Measurements from ENCODE around the gene MYOM3. TPM values are rescaled to one million over a fixed set of nuclear protein-coding genes. Genes with fewer than 3 reads are reported as not detected.
A peak's percentile ranks its signal among the peaks of the same experiment; 100 is the strongest.

Gene MYOM3
- total RNA-seq, 1 donor from 2014 or later = not detected

DNA sequence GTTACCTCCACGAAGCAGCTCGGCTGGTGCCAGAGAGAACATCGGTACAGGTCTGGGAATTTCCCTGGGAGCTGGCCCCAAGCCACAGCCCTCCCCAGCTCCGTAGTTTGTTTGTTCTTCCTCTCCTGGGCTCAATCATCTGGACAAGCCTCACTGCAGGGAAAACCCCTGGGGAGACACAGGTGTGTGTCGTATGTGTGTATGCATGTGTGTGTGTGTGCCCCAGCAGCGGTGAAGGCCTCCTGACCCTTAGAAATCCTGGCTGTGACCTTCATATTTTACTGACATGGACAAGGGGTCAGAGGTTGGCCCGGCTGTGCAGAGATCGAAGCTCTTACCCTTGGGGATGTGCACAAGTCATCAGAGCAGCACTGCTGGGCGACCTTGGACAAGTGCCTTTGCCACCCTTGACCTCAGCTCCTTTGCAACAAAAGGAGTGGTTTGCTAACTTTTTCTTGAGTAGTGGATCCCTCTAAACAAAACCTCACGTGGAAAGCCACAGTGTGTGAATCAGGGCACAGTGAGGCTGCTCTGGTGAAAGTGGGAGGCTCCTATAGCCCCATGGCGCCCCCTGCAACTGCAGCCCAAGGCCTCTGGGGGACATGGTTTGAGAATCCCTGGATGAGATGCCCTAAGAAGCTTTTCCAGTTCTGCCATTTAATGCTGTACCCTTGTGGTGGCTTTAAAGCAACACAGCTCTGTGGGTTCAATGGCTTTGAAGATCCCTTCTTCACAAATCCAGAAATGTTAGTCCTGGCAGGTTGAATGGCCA lies 43.3 kb upstream of the MYOM3 start:
- Mint-ChIP-seq H3K36me3 (ENCODE audit: low read depth) (no peaks in the 10 kb centered on the region), H3K4me1 (peaks cover 16% of the 10 kb centered on the region), H3K27ac (ENCODE audit: unreplicated experiment) (no peak overlapping the region), H3K27me3 (ENCODE audit: low read depth) (peaks cover 36% of the 10 kb centered on the region), H3K9me3 (no peaks in the 10 kb centered on the region), H3K4me3 (no peak overlapping the region)
- DNase-seq (ENCODE audit: low read depth, low spot score) = no peak
- TF ChIP-seq, protein P1, sequence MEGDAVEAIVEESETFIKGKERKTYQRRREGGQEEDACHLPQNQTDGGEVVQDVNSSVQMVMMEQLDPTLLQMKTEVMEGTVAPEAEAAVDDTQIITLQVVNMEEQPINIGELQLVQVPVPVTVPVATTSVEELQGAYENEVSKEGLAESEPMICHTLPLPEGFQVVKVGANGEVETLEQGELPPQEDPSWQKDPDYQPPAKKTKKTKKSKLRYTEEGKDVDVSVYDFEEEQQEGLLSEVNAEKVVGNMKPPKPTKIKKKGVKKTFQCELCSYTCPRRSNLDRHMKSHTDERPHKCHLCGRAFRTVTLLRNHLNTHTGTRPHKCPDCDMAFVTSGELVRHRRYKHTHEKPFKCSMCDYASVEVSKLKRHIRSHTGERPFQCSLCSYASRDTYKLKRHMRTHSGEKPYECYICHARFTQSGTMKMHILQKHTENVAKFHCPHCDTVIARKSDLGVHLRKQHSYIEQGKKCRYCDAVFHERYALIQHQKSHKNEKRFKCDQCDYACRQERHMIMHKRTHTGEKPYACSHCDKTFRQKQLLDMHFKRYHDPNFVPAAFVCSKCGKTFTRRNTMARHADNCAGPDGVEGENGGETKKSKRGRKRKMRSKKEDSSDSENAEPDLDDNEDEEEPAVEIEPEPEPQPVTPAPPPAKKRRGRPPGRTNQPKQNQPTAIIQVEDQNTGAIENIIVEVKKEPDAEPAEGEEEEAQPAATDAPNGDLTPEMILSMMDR (conservative IDR thresholded peaks at IDR 0.05) = peak; percentile 44

DNA sequence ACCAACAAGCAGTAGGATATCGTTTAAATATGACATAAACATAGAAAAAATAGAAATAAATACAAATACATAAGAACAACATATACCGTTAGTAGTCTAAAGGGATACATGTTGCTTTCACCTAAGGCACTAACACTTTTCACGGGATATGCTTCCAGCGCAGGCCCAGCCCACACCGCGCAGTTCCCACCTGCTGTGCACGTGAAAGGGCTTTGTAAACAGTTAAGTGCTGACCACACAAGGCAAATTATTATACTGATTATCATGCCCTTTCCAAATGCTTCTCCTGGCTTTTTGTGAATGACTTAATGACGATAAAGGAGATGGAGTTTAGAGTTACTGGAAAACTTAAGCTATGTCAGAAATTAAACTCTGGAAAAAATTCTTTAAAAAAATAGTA lies 42.3 kb upstream of the MYOM3 start:
- no peak for DNase-seq (ENCODE audit: low read depth, low spot score)

DNA sequence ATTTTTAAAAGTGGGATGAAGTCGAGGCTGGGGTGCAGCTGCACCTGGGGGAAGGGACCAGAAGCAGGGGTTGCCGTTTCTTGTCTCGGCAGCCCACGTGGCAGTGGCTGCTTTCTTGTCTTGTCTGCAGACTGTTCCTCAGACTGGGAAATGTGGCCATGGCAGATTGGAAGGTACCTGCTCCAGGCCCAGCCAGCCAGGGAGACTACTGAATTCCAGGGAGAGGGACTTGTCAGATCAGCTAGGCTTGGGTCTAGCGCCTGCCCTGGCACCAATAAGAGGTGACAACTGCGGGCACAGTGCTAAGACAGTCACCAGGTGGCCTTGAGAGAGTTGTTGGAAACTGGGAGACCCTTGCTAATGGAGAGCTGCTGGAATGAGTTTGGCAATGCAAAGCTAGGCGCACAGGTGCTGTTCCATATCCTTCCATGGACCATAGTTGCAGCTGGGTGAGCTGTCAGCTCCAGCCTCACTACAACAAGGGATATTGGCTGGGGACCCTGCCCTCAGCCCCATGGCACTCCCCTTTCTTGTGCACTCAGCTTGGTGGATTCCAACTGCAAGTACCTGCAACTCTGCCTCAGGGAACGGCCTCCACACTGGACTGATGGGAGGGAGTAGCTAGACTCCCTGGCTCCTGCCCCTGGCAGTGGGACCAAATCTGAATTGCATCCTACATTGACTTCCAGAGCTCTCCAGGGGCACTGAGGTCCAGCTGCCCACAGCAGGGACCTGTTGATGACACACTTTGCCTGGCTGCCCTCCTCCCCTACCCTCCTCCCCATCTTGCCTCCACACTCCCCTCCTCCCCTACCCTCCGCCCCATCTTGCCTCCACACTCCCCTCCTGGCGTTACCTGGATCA lies 40.9 kb upstream of the MYOM3 start:
- H3K4me1 Mint-ChIP-seq = peaks cover 16% of the 10 kb centered on the region
- no peak overlapping the region for H3K4me3 Mint-ChIP-seq
- H3K9me3 Mint-ChIP-seq = no peaks in the 10 kb centered on the region
- TF ChIP-seq, protein P1 (conservative IDR thresholded peaks at IDR 0.05) = no peak
- H3K27ac Mint-ChIP-seq (ENCODE audit: unreplicated experiment) = no peak overlapping the region
- no peak for DNase-seq (ENCODE audit: low read depth, low spot score)
- peaks cover 41% of the 10 kb centered on the region for H3K27me3 Mint-ChIP-seq (ENCODE audit: low read depth)
- no peaks in the 10 kb centered on the region for H3K36me3 Mint-ChIP-seq (ENCODE audit: low read depth)

More for the DNA sequence above, 42.3 kb upstream of the MYOM3 start:
- H3K4me3 Mint-ChIP-seq = no peak overlapping the region
- peaks cover 16% of the 10 kb centered on the region for H3K4me1 Mint-ChIP-seq
- no peaks in the 10 kb centered on the region for H3K9me3 Mint-ChIP-seq
- no peaks in the 10 kb centered on the region for H3K36me3 Mint-ChIP-seq (ENCODE audit: low read depth)
- H3K27ac Mint-ChIP-seq (ENCODE audit: unreplicated experiment) = no peak overlapping the region
- TF ChIP-seq, protein P1 (conservative IDR thresholded peaks at IDR 0.05) = no peak
- peaks cover 40% of the 10 kb centered on the region for H3K27me3 Mint-ChIP-seq (ENCODE audit: low read depth)

DNA sequence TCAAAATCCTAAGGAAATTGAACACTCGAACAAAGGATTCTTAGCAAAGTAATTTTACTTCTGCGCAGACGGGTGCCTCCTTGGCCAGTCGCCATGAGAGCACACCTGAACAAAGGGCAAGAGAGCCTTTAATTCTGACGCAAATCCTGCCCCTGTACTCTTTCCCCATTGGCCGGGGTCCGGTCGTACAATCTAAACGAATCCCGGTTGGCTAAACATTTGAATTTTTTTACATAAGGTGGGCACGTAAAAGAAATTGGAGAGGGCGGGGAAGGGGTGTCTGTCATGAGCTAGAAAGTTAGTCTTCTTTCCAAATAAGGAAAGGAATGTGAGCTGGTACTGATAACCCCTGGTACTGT lies 39.2 kb upstream of the MYOM3 start:
- Mint-ChIP-seq H3K27ac (ENCODE audit: unreplicated experiment) (no peak overlapping the region), H3K4me3 (peak overlapping the region; percentile 7), H3K27me3 (ENCODE audit: low read depth) (peaks cover 45% of the 10 kb centered on the region), H3K36me3 (ENCODE audit: low read depth) (no peaks in the 10 kb centered on the region), H3K9me3 (no peaks in the 10 kb centered on the region), H3K4me1 (peaks cover 16% of the 10 kb centered on the region)
- no peak for DNase-seq (ENCODE audit: low read depth, low spot score)
- TF ChIP-seq, protein P1 (conservative IDR thresholded peaks at IDR 0.05) = no peak

DNA sequence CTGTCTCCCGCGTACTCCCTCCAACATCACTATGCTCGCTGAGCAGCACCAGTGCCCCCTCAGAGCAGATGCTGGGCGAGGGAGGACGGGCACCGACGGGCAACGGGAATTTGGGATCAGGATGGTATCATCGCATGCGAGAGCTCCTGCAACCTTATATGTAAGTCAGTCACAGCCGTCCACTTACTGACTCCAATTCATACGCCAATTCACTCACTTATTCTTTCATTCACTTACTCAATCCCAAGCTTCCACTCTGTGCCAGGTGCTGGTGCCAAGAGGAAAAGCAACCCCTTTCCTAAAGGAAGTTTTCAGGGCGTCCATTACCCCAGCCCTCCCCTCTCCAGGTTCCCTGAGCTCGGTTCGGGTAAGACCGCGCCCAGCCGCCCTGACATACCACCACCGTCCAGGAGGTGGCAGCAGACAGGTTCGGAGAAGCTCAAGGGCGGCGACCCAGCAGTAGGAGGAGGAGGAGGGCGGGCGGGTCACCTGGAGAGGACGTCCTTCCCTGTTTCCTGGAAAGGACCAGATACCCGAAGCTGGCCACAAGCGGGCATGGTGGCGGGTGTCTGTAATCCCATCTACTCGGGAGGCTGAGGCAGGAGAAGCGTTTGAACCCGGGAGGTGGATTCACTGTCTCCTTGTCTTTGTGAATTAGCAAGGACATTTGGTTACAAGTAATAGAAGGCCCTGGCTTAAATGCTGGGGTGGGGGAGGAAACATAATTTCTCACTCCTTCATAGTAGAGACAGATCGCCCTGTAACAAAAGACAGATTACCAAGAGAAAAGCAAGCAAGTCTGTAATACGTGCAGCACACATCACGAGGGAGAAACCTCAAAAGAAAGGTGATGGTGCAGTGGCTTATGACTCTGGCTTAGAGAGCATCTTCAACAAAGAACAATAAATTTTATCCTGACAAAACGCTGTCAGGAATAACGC lies 38.6 kb upstream of the MYOM3 start:
- H3K4me3 Mint-ChIP-seq = peak overlapping the region; percentile 7
- H3K36me3 Mint-ChIP-seq (ENCODE audit: low read depth) = no peaks in the 10 kb centered on the region
- TF ChIP-seq, protein P1 (conservative IDR thresholded peaks at IDR 0.05) = peak; percentile 84
- H3K4me1 Mint-ChIP-seq = peaks cover 16% of the 10 kb centered on the region
- H3K27ac Mint-ChIP-seq (ENCODE audit: unreplicated experiment) = no peak overlapping the region
- no peaks in the 10 kb centered on the region for H3K9me3 Mint-ChIP-seq
- peak; percentile 93 for DNase-seq (ENCODE audit: low read depth, low spot score)
- H3K27me3 Mint-ChIP-seq (ENCODE audit: low read depth) = peaks cover 46% of the 10 kb centered on the region

All from neural crest cell (in vitro differentiated cells).